ENCODE measurements around the gene GPD1. TPM values are rescaled to one million over a fixed set of nuclear protein-coding genes. Genes with fewer than 3 reads are reported as not detected.

The GPD1 gene
- 0.18 TPM in 1 of 2 replicates, not detected in the other for total RNA-seq

GRCh38 chr12:50103767-50104321 is at the start of gene GPD1:
GPD1 (plus strand) TSS chr12:50104008; CDS start chr12:50104051, 43 bp downstream.

GRCh38 chr12:50057000-50057841 is 46.6 kb upstream of the GPD1 start, which contains the start of gene ASIC1:
ASIC1 (plus strand) TSS chr12:50057596; CDS start chr12:50058767, 1,171 bp downstream.

GRCh38 chr12:50084775-50085614 is 18.8 kb upstream of the GPD1 start, which contains the start of gene SMARCD1:
SMARCD1 (plus strand) TSS chr12:50085342; CDS start chr12:50085370, 28 bp downstream.

GRCh38 chr12:50111693-50112455 is 8.1 kb downstream of the GPD1 start, which contains the start of gene COX14:
COX14 (plus strand) TSS chr12:50112236; CDS start chr12:50120044, 7,808 bp downstream.

Other genes with a start within 250 kb of the GPD1 start
- gene FAIM2, start 200.1 kb upstream of the GPD1 start, total RNA-seq: 0.29 and 0.71 TPM in 2 replicates
- gene AQP2, start 153.3 kb upstream of the GPD1 start, total RNA-seq: not detected in 2 replicates
- gene AQP5, start 142.1 kb upstream of the GPD1 start, total RNA-seq: not detected in 2 replicates
- gene AQP6, start 131.1 kb upstream of the GPD1 start, total RNA-seq: not detected in 2 replicates
- 53.0 and 62.6 TPM in 2 replicates for gene RACGAP1, start 78.5 kb upstream of the GPD1 start, total RNA-seq
- gene ASIC1, start 46.4 kb upstream of the GPD1 start, total RNA-seq: 1.4 TPM in 2 replicates
- gene SMARCD1, start 18.7 kb upstream of the GPD1 start, total RNA-seq: 30.3 and 54.5 TPM in 2 replicates
- gene COX14, start 8.2 kb downstream of the GPD1 start, total RNA-seq: 45.3 and 45.9 TPM in 2 replicates
- 34.9 and 38.9 TPM in 2 replicates for gene CERS5, start 63.4 kb downstream of the GPD1 start, total RNA-seq
- gene LIMA1, start 179.5 kb downstream of the GPD1 start, total RNA-seq: 178 and 179 TPM in 2 replicates

Data from myometrial cell (primary cell).